Caco-2 (cell line): ENCODE data around the gene NUDT13. TPM values are rescaled to one million over a fixed set of nuclear protein-coding genes. Genes with fewer than 3 reads are reported as not detected.

ENCODE experiments used
- BruUV-seq: library from RNA; stranded (reverse); fragments of 400-500 nt; replicated peaks from 2 replicates; lab custom pipeline; 2021; lab: Mats Ljungman, UMichigan
- CTCF ChIA-PET: fragments of 300-600 bp; sonication (Branson Sonifier 250); formaldehyde crosslinking; loops from one replicate; lab custom pipeline; 2022; ENCODE audit warnings: antibody characterized with exemption; lab: Charles Lee
- POLR2A ChIA-PET: fragments of 300-600 bp; sonication (Branson Sonifier 250); formaldehyde crosslinking; loops from one replicate; lab custom pipeline; 2022; ENCODE audit warnings: antibody characterized with exemption; lab: Charles Lee
- DNase-seq, 2 experiments: peaks; one replicate each; pipeline versions ENCODE4 v3.0.0 to v3.0.0-alpha.2; 2020 to 2022
- H3K27me3 ChIP-seq: replicated peaks from 2 replicates; pipeline ENCODE4 v1.6.0; 2011; ENCODE audit warnings: low read length; ENCODE audit not compliant: control insufficient read depth, insufficient read depth
- H3K36me3 ChIP-seq: 2 replicates; pipeline ENCODE4 v1.5.1; 2011; ENCODE audit warnings: low read length; ENCODE audit not compliant: control insufficient read depth, insufficient read depth
- H3K4me1 ChIP-seq: fragments of 250-450 bp; sonication (Bioruptor Pico); 2 replicates; pipeline ENCODE4 v1.5.1; 2020; ENCODE audit warnings: mild to moderate bottlenecking
- H3K4me3 ChIP-seq: 2 replicates; pipeline ENCODE4 v1.5.1; 2011; ENCODE audit warnings: low read depth, mild to moderate bottlenecking, control low read depth, low read length
- H3K9me3 ChIP-seq: fragments of 250-450 bp; sonication (Bioruptor Pico); 2 replicates; pipeline ENCODE4 v1.5.1; 2020; ENCODE audit warnings: mild to moderate bottlenecking, moderate library complexity
- H3K27ac Mint-ChIP-seq: one replicate; pipeline ENCODE4 v1.8.0; 2022; ENCODE audit warnings: mixed read lengths; ENCODE audit not compliant: unreplicated experiment
- H3K27me3 Mint-ChIP-seq: one replicate; pipeline ENCODE4 v1.8.0; 2022; ENCODE audit warnings: mixed read lengths; ENCODE audit not compliant: insufficient read depth, unreplicated experiment
- H3K36me3 Mint-ChIP-seq: one replicate; pipeline ENCODE4 v1.8.0; 2022; ENCODE audit warnings: mild to moderate bottlenecking, mixed read lengths; ENCODE audit not compliant: insufficient read depth, unreplicated experiment
- H3K4me1 Mint-ChIP-seq: one replicate; pipeline ENCODE4 v1.8.0; 2022; ENCODE audit warnings: low read depth, mixed read lengths; ENCODE audit not compliant: unreplicated experiment
- H3K4me3 Mint-ChIP-seq: one replicate; pipeline ENCODE4 v1.8.0; 2022; ENCODE audit warnings: mild to moderate bottlenecking, moderate library complexity, mixed read lengths; ENCODE audit not compliant: unreplicated experiment
- H3K9me3 Mint-ChIP-seq: one replicate; pipeline ENCODE4 v1.8.0; 2022; ENCODE audit warnings: mixed read lengths; ENCODE audit not compliant: unreplicated experiment
- CTCF ChIP-seq, 2 experiments: fragments of 200-600 bp in 1 of 2; IDR thresholded peaks; 1 replicate in 1 of 2; 2 replicates in 1 of 2; pipeline versions ENCODE4 v1.5.1 to v1.8.0; 2011 to 2022; ENCODE audit warnings: antibody characterized with exemption in 1 of 2, control low read depth in 1 of 2, inconsistent platforms in 1 of 2, low read depth in 1 of 2, low read length in 1 of 2, mild to moderate bottlenecking in 1 of 2, moderate library complexity in 1 of 2; ENCODE audit not compliant: insufficient read depth in 1 of 2, severe bottlenecking in 1 of 2, unreplicated experiment in 1 of 2
- intact Hi-C: fragments of 100-400 bp; cut with micrococcal nuclease; formaldehyde crosslinking; loops from one replicate; pipeline ENCODE4 v1.10.0; 2022; ENCODE audit not compliant: unreplicated experiment
- total RNA-seq: library from RNA; stranded (reverse); gene quantifications from 2 replicates; pipeline ENCODE4 v1.2.3, GENCODE V29; 2022

NUDT13 gene
- total RNA-seq, 1 experiment from 2014 or later = 6.5 TPM

GRCh38 chr10:73131301-73131700, 21.0 kb downstream of the NUDT13 start:
- no peaks in the 10 kb centered on the region for H3K27me3 ChIP-seq
- ChIA-PET CTCF (no interaction called here), POLR2A (interaction anchor here (0.7 kb wide), 1 partner anchor 34 kb away, joined by 3 read pairs; the partner anchor contains the start of gene P4HA1)
- DNase-seq = no peak
- peaks cover 32% of the 10 kb centered on the region for H3K4me1 ChIP-seq
- Mint-ChIP-seq H3K27me3 (no peaks in the 10 kb centered on the region), H3K4me1 (peaks cover 20% of the 10 kb centered on the region), H3K27ac (no peak overlapping the region), H3K36me3 (peaks cover 90% of the 10 kb centered on the region), H3K9me3 (no peaks in the 10 kb centered on the region), H3K4me3 (no peak overlapping the region)
- peaks cover 9% of the 10 kb centered on the region for H3K36me3 ChIP-seq
- no peak overlapping the region for H3K4me3 ChIP-seq
- TF ChIP-seq CTCF (IDR thresholded peaks at IDR 0.05; ENCODE audit: insufficient read depth in 1 of 2, low read depth in 1 of 2, low read length in 1 of 2, severe bottlenecking in 1 of 2, unreplicated experiment in 1 of 2) = no peak
- H3K9me3 ChIP-seq = no peaks in the 10 kb centered on the region
- BruUV-seq = no TSS peak
- intact Hi-C loops = loop anchor here (5.0 kb wide), 1 partner anchor 36 kb away; the partner anchor contains the start of genes ECD and FAM149B1

GRCh38 chr10:73131913-73132686, 21.8 kb downstream of the NUDT13 start:
- CTCF ChIA-PET = interaction anchor here (0.5 to 0.9 kb wide), 3 partner anchors 14 to 36 kb away, joined by 3 to 4 read pairs (median 3); partner anchors contain the start of gene P4HA1
- peak overlapping the region; percentile 49 for H3K4me3 Mint-ChIP-seq
- no peak overlapping the region for H3K4me3 ChIP-seq
- peaks cover 92% of the 10 kb centered on the region for H3K36me3 Mint-ChIP-seq
- peaks cover 36% of the 10 kb centered on the region for H3K4me1 ChIP-seq
- H3K9me3 Mint-ChIP-seq = no peaks in the 10 kb centered on the region
- peaks cover 28% of the 10 kb centered on the region for H3K4me1 Mint-ChIP-seq
- no peaks in the 10 kb centered on the region for H3K27me3 Mint-ChIP-seq
- H3K27me3 ChIP-seq = no peaks in the 10 kb centered on the region
- no TSS peak for BruUV-seq
- intact Hi-C loops = loop anchor here (1.0 to 5.0 kb wide), 3 partner anchors 13 to 36 kb away; partner anchors contain the start of genes ECD, FAM149B1 and P4HA1
- H3K27ac Mint-ChIP-seq = peak overlapping the region; percentile 7
- no peaks in the 10 kb centered on the region for H3K9me3 ChIP-seq
- TF ChIP-seq CTCF (IDR thresholded peaks at IDR 0.05; ENCODE audit: insufficient read depth in 1 of 2, low read depth in 1 of 2, low read length in 1 of 2, severe bottlenecking in 1 of 2, unreplicated experiment in 1 of 2) = no peak
- DNase-seq = peak; percentile 44 to 46
- peaks cover 9% of the 10 kb centered on the region for H3K36me3 ChIP-seq
- POLR2A ChIA-PET = interaction anchor here (1.4 kb wide), 1 partner anchor 35 kb away, joined by 8 read pairs; the partner anchor contains the start of gene P4HA1

- no peak for DNase-seq
- H3K27me3 ChIP-seq = no peaks in the 10 kb centered on the region
- intact Hi-C loops = loop anchor here (5.0 kb wide), 1 partner anchor 33 kb away; the partner anchor contains the start of genes ECD and FAM149B1
- Mint-ChIP-seq H3K4me1 (peaks cover 31% of the 10 kb centered on the region), H3K27ac (no peak overlapping the region), H3K4me3 (no peak overlapping the region), H3K27me3 (no peaks in the 10 kb centered on the region), H3K36me3 (peaks cover 90% of the 10 kb centered on the region), H3K9me3 (no peaks in the 10 kb centered on the region)
- peaks cover 9% of the 10 kb centered on the region for H3K36me3 ChIP-seq
- ChIA-PET POLR2A (interaction anchor here (1.0 kb wide), 1 partner anchor 10 kb away, joined by 3 read pairs; no protein-coding TSS in a partner anchor), CTCF (no interaction called here)
- peaks cover 36% of the 10 kb centered on the region for H3K4me1 ChIP-seq
- H3K9me3 ChIP-seq = no peaks in the 10 kb centered on the region
- TF ChIP-seq CTCF (IDR thresholded peaks at IDR 0.05; ENCODE audit: insufficient read depth in 1 of 2, low read depth in 1 of 2, low read length in 1 of 2, severe bottlenecking in 1 of 2, unreplicated experiment in 1 of 2) = no peak
- no TSS peak for BruUV-seq
- no peak overlapping the region for H3K4me3 ChIP-seq
Observed at GRCh38 chr10:73134727-73135126, 24.5 kb downstream of the NUDT13 start.
